Measurements from ENCODE around the gene RFX3.
A peak's percentile ranks its signal among the peaks of the same experiment; 100 is the strongest.

Gene RFX3

GRCh38 chr9:3240656-3241268 is 285.0 kb downstream of the RFX3 start:
- CTCF ChIA-PET: interaction anchor here (0.6 to 1.8 kb wide), 36 partner anchors 8 to 1400 kb away, joined by 3 to 29 read pairs (median 4); no protein-coding TSS in a partner anchor
- H3K27ac ChIP-seq (ENCODE audit: extremely low read depth, low read depth, low read length): no peak overlapping the region
- POLR2A ChIA-PET: interaction anchor here (0.7 kb wide), 2 partner anchors 397 to 1553 kb away, joined by 3 to 4 read pairs; partner anchors contain the start of gene PUM3
- no peak overlapping the region for H3K4me3 ChIP-seq (ENCODE audit: low read depth, low read length)
- no peaks in the 10 kb centered on the region for H3K36me3 ChIP-seq (ENCODE audit: control insufficient read depth in 2 of 2, insufficient read depth in 1 of 2, low read length in 2 of 2)
- no peaks in the 10 kb centered on the region for H3K4me1 ChIP-seq (ENCODE audit: control insufficient read depth, insufficient read depth, low read length)
- TF ChIP-seq ZNF335 (tag by site-specific recombination; conservative IDR thresholded peaks at IDR 0.05) (no peak), GLIS1 (tag by site-specific recombination; IDR thresholded peaks at IDR 0.05) (no peak), ZNF513 (tag by site-specific recombination; IDR thresholded peaks at IDR 0.05) (no peak), ZNF302 (tag by site-specific recombination; IDR thresholded peaks at IDR 0.05; ENCODE audit: low read depth) (no peak), KLF9 (tag by site-specific recombination; IDR thresholded peaks at IDR 0.05; ENCODE audit: low read depth) (no peak), ZBTB1 (tag by site-specific recombination; IDR thresholded peaks at IDR 0.05) (no peak), ZNF654 (tag by site-specific recombination; IDR thresholded peaks at IDR 0.05; ENCODE audit: low read depth) (peak; percentile 66)
- TF ChIP-seq, protein P1, sequence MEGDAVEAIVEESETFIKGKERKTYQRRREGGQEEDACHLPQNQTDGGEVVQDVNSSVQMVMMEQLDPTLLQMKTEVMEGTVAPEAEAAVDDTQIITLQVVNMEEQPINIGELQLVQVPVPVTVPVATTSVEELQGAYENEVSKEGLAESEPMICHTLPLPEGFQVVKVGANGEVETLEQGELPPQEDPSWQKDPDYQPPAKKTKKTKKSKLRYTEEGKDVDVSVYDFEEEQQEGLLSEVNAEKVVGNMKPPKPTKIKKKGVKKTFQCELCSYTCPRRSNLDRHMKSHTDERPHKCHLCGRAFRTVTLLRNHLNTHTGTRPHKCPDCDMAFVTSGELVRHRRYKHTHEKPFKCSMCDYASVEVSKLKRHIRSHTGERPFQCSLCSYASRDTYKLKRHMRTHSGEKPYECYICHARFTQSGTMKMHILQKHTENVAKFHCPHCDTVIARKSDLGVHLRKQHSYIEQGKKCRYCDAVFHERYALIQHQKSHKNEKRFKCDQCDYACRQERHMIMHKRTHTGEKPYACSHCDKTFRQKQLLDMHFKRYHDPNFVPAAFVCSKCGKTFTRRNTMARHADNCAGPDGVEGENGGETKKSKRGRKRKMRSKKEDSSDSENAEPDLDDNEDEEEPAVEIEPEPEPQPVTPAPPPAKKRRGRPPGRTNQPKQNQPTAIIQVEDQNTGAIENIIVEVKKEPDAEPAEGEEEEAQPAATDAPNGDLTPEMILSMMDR (tag by site-specific recombination; IDR thresholded peaks at IDR 0.05): peak; percentile 48; the same call in 1 of the 2 replicates
- TF ChIP-seq, protein P2, sequence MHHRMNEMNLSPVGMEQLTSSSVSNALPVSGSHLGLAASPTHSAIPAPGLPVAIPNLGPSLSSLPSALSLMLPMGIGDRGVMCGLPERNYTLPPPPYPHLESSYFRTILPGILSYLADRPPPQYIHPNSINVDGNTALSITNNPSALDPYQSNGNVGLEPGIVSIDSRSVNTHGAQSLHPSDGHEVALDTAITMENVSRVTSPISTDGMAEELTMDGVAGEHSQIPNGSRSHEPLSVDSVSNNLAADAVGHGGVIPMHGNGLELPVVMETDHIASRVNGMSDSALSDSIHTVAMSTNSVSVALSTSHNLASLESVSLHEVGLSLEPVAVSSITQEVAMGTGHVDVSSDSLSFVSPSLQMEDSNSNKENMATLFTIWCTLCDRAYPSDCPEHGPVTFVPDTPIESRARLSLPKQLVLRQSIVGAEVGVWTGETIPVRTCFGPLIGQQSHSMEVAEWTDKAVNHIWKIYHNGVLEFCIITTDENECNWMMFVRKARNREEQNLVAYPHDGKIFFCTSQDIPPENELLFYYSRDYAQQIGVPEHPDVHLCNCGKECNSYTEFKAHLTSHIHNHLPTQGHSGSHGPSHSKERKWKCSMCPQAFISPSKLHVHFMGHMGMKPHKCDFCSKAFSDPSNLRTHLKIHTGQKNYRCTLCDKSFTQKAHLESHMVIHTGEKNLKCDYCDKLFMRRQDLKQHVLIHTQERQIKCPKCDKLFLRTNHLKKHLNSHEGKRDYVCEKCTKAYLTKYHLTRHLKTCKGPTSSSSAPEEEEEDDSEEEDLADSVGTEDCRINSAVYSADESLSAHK (tag by site-specific recombination; IDR thresholded peaks at IDR 0.05): no peak
- TF ChIP-seq, protein P3, sequence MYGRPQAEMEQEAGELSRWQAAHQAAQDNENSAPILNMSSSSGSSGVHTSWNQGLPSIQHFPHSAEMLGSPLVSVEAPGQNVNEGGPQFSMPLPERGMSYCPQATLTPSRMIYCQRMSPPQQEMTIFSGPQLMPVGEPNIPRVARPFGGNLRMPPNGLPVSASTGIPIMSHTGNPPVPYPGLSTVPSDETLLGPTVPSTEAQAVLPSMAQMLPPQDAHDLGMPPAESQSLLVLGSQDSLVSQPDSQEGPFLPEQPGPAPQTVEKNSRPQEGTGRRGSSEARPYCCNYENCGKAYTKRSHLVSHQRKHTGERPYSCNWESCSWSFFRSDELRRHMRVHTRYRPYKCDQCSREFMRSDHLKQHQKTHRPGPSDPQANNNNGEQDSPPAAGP (tag by site-specific recombination; IDR thresholded peaks at IDR 0.05): no peak
- no peaks in the 10 kb centered on the region for H3K9me3 ChIP-seq (ENCODE audit: control insufficient read depth, insufficient read depth, low read depth, low read length)

DNA sequence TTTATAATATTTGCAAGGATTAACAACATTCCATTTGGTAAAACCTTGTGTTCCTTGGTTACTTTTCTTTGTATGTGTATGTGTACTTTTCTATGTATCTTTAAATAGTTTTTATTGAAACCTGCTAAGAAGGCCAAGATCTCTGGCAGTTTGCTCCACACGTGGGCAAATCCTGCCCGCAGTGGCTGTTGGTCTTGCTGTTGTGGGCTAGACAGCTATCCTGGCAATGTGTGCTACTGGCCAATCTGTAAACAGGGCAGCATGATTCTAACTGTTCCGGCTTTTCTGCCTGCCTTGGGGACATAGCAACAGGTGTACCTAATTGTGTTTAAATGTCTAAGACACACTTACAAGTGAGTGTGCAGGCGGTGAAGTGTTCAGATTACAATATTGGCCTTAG is 286.6 kb downstream of the RFX3 start:
- H3K36me3 ChIP-seq (ENCODE audit: control insufficient read depth in 2 of 2, insufficient read depth in 1 of 2, low read length in 2 of 2): no peaks in the 10 kb centered on the region
- H3K9me3 ChIP-seq (ENCODE audit: control insufficient read depth, insufficient read depth, low read depth, low read length): no peaks in the 10 kb centered on the region
- ChIA-PET POLR2A (no interaction called here), CTCF (interaction anchor here (0.7 to 2.1 kb wide), 5 partner anchors 15 to 976 kb away, joined by 4 to 7 read pairs (median 4); no protein-coding TSS in a partner anchor)
- no peak overlapping the region for H3K4me3 ChIP-seq (ENCODE audit: low read depth, low read length)
- TF ChIP-seq ZFP69B (tag by site-specific recombination; IDR thresholded peaks at IDR 0.05): no peak
- TF ChIP-seq, protein P4, sequence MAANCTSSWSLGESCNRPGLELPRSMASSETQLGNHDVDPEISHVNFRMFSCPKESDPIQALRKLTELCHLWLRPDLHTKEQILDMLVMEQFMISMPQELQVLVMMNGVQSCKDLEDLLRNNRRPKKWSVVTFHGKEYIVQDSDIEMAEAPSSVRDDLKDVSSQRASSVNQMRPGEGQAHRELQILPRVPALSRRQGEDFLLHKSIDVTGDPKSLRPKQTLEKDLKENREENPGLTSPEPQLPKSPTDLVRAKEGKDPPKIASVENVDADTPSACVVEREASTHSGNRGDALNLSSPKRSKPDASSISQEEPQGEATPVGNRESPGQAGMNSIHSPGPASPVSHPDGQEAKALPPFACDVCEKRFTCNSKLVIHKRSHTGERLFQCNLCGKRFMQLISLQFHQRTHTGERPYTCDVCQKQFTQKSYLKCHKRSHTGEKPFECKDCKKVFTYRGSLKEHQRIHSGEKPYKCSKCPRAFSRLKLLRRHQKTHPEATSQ (tag by site-specific recombination; IDR thresholded peaks at IDR 0.05): no peak
- TF ChIP-seq ZNF112 (tag by site-specific recombination; IDR thresholded peaks at IDR 0.05): no peak
- no peak for TF ChIP-seq ZBTB10 (tag by site-specific recombination; IDR thresholded peaks at IDR 0.05)
- no peak for TF ChIP-seq ZSCAN30 (tag by site-specific recombination; IDR thresholded peaks at IDR 0.05)
- no peak for TF ChIP-seq ZBTB49 (tag by site-specific recombination; IDR thresholded peaks at IDR 0.05; ENCODE audit: low read depth)
- peak; percentile 42 for TF ChIP-seq SCRT2 (tag by site-specific recombination; IDR thresholded peaks at IDR 0.05)
- H3K27ac ChIP-seq (ENCODE audit: extremely low read depth, low read depth, low read length): no peak overlapping the region
- no peaks in the 10 kb centered on the region for H3K4me1 ChIP-seq (ENCODE audit: control insufficient read depth, insufficient read depth, low read length)
